ENCODE measurements around the gene CD164.

Gene CD164

GRCh38 chr6:109348226-109348625, 34.0 kb downstream of the CD164 start:
- no peak for TF ChIP-seq CTCF (IDR thresholded peaks at IDR 0.05)

- no peak for TF ChIP-seq CTCF (IDR thresholded peaks at IDR 0.05)
Measured at GRCh38 chr6:109347779-109348178, 34.5 kb downstream of the CD164 start.

GRCh38 chr6:109345986-109346385, 36.3 kb downstream of the CD164 start:
- TF ChIP-seq CTCF (IDR thresholded peaks at IDR 0.05) = no peak

GRCh38 chr6:109344226-109344625, 38.0 kb downstream of the CD164 start:
- no peak for TF ChIP-seq CTCF (IDR thresholded peaks at IDR 0.05)

GRCh38 chr6:109343518-109343917, 38.7 kb downstream of the CD164 start:
- TF ChIP-seq CTCF (IDR thresholded peaks at IDR 0.05) = no peak

GRCh38 chr6:109342911-109343310, 39.4 kb downstream of the CD164 start:
- no peak for TF ChIP-seq CTCF (IDR thresholded peaks at IDR 0.05)

- TF ChIP-seq CTCF (IDR thresholded peaks at IDR 0.05) = no peak
Measured at GRCh38 chr6:109342506-109342905, 39.8 kb downstream of the CD164 start.

GRCh38 chr6:109340811-109341210, 41.5 kb downstream of the CD164 start:
- TF ChIP-seq CTCF (IDR thresholded peaks at IDR 0.05) = no peak
